A673 (cell line): ENCODE measurements around the gene FAM170B. TPM values are rescaled to one million over a fixed set of nuclear protein-coding genes. Genes with fewer than 3 reads are reported as not detected.

ENCODE experiments used
- BruUV-seq: library from RNA; stranded (reverse); fragments of 400-500 nt; replicated peaks from 2 replicates; lab custom pipeline; 2021; lab: Mats Ljungman, UMichigan
- CTCF ChIA-PET: fragments of 300-600 bp; sonication (Branson Sonifier 250); formaldehyde crosslinking; loops from one replicate; lab custom pipeline; 2022; ENCODE audit warnings: antibody characterized with exemption; lab: Charles Lee
- POLR2A ChIA-PET: fragments of 300-600 bp; sonication (Branson Sonifier 250); formaldehyde crosslinking; loops from one replicate; lab custom pipeline; 2022; ENCODE audit warnings: antibody characterized with exemption; ENCODE audit not compliant: low non-redundant PET; lab: Charles Lee
- DNase-seq: peaks from one replicate; pipeline ENCODE4 v3.0.0-alpha.2; 2015; ENCODE audit warnings: low spot score
- H3K27ac ChIP-seq: fragments of 200-600 bp; sonication (generic); 2 replicates; pipeline ENCODE4 v1.5.1; 2016; ENCODE audit warnings: mixed run types, low read depth, mild to moderate bottlenecking, mixed read lengths, antibody characterized with exemption, low read length; ENCODE audit not compliant: poor library complexity, severe bottlenecking
- H3K27me3 ChIP-seq: fragments of 200-600 bp; sonication (generic); replicated peaks from 2 replicates; pipeline ENCODE4 v1.6.1; 2017; ENCODE audit warnings: mixed run types, low read depth, mild to moderate bottlenecking, mixed read lengths, antibody characterized with exemption, low read length; ENCODE audit not compliant: insufficient read depth, poor library complexity
- H3K36me3 ChIP-seq: fragments of 200-600 bp; sonication (generic); 2 replicates; pipeline ENCODE4 v1.6.1; 2016; ENCODE audit warnings: mixed run types, mild to moderate bottlenecking, mixed read lengths, antibody characterized with exemption, low read length; ENCODE audit not compliant: insufficient read depth, poor library complexity, severe bottlenecking
- H3K4me1 ChIP-seq: fragments of 200-600 bp; sonication (generic); 2 replicates; pipeline ENCODE4 v1.6.1; 2017; ENCODE audit warnings: mixed run types, mild to moderate bottlenecking, mixed read lengths, antibody characterized with exemption, low read length; ENCODE audit not compliant: insufficient read depth, poor library complexity, severe bottlenecking
- H3K4me3 ChIP-seq: fragments of 200-600 bp; sonication (generic); 2 replicates; pipeline ENCODE4 v1.5.1; 2016; ENCODE audit warnings: low read depth, mixed run types, mild to moderate bottlenecking, mixed read lengths, low read length; ENCODE audit not compliant: poor library complexity, severe bottlenecking
- H3K9me3 ChIP-seq: fragments of 200-600 bp; sonication (generic); 2 replicates; pipeline ENCODE4 v1.6.1; 2016; ENCODE audit warnings: mixed run types, low read depth, mild to moderate bottlenecking, mixed read lengths, antibody characterized with exemption, low read length; ENCODE audit not compliant: poor library complexity, severe bottlenecking
- CTCF ChIP-seq: fragments of 300-800, 200-600 bp; sonication (generic); conservative IDR thresholded peaks from 2 replicates; pipeline ENCODE4 v1.5.1; 2017; ENCODE audit warnings: low read depth, mild to moderate bottlenecking, antibody characterized with exemption, low read length, moderate library complexity, mixed read lengths
- EZH2 ChIP-seq: fragments of 200-600 bp; sonication (generic); IDR thresholded peaks from 2 replicates; pipeline ENCODE4 v1.6.1; 2017; ENCODE audit warnings: borderline replicate concordance, low read depth, mild to moderate bottlenecking, mixed read lengths, antibody characterized with exemption, low read length; ENCODE audit not compliant: poor library complexity, severe bottlenecking
- intact Hi-C: fragments of 100-400 bp; cut with micrococcal nuclease; formaldehyde crosslinking; loops from one replicate; pipeline ENCODE4 v1.10.0; 2022; ENCODE audit not compliant: unreplicated experiment
- total RNA-seq: library from RNA; stranded (reverse); gene quantifications from 2 replicates; pipeline ENCODE4 v1.2.3, GENCODE V29; 2021

FAM170B gene
- total RNA-seq, 1 experiment from 2014 or later = not detected

GRCh38 chr10:49170632-49171325 lies 37.0 kb upstream of the FAM170B start:
- Histone ChIP-seq H3K36me3 (no peaks in the 10 kb centered on the region), H3K4me3 (no peak overlapping the region), H3K4me1 (no peaks in the 10 kb centered on the region), H3K27me3 (no peaks in the 10 kb centered on the region), H3K27ac (no peak overlapping the region), H3K9me3 (no peaks in the 10 kb centered on the region)
- ChIA-PET POLR2A (no interaction called here), CTCF (no interaction called here)
- no peak for DNase-seq
- intact Hi-C loops = no loop called here
- TF ChIP-seq EZH2 (no peak), CTCF (no peak)
- BruUV-seq = no TSS peak

GRCh38 chr10:49169776-49170175 lies 36.0 kb upstream of the FAM170B start:
- POLR2A ChIA-PET = no interaction called here
- intact Hi-C loops = loop anchor here (10.0 kb wide), 3 partner anchors 185 to 805 kb away; no protein-coding TSS in a partner anchor

GRCh38 chr10:49168831-49169500 lies 35.1 kb upstream of the FAM170B start:
- H3K27ac ChIP-seq = no peak overlapping the region
- POLR2A ChIA-PET = no interaction called here
- TF ChIP-seq CTCF (no peak), EZH2 (no peak)
- CTCF ChIA-PET = no interaction called here
- no peaks in the 10 kb centered on the region for H3K9me3 ChIP-seq
- no peaks in the 10 kb centered on the region for H3K27me3 ChIP-seq
- H3K4me3 ChIP-seq = no peak overlapping the region
- H3K4me1 ChIP-seq = no peaks in the 10 kb centered on the region
- no TSS peak for BruUV-seq
- DNase-seq = no peak
- intact Hi-C loops = loop anchor here (10.0 kb wide), 3 partner anchors 184 to 804 kb away; no protein-coding TSS in a partner anchor
- H3K36me3 ChIP-seq = no peaks in the 10 kb centered on the region

More at GRCh38 chr10:49169776-49170175, 36.0 kb upstream of the FAM170B start:
- CTCF ChIA-PET = no interaction called here
- Histone ChIP-seq H3K4me3 (no peak overlapping the region), H3K36me3 (no peaks in the 10 kb centered on the region), H3K27me3 (no peaks in the 10 kb centered on the region), H3K27ac (no peak overlapping the region), H3K4me1 (no peaks in the 10 kb centered on the region), H3K9me3 (no peaks in the 10 kb centered on the region)
- BruUV-seq = no TSS peak
- no peak for TF ChIP-seq CTCF
- DNase-seq = no peak
